GM18498 (cell line): Measurements from ENCODE around the gene MZT2A.
A peak's percentile ranks its signal among the peaks of the same experiment; 100 is the strongest.
"Not testable (repeated sequence)": the region's sequence is repeated elsewhere in the genome, so short reads cannot be mapped to it uniquely, and the experiment has no call there.

Experiments
- ATAC-seq: cut with Tn5 transposase; IDR thresholded peaks from one replicate; pipeline ENCODE4 v1.9.1; 2021; ENCODE audit warnings: mild to moderate bottlenecking, moderate library complexity; ENCODE audit not compliant: unreplicated experiment

MZT2A gene

DNA sequence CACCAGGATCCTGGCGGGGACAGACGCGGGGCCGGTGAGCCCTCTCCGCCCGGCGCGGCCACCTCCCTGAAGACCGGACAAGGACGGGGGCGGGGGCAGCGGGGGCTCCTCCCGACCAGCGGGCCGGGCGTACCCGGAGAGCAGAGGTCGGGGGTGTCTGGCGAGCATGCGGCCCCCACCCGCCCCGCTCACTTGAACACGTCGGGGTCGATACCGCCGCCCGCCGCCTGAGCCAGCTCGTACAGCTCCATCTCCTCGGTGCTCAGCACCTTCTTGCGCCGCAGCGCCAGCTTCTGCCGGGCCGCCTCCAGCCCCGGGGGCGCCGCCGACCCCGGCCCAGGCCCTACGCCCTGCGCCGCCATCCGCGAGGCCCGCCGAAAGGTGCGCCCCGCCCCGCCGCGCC is at the start of gene MZT2A:
Gene MZT2A, minus strand, starts transcription at position 383 of the 403 bp plus-strand sequence. Its CDS starts 21 bp downstream, at position 362.
- ATAC-seq = peak; percentile 7

DNA sequence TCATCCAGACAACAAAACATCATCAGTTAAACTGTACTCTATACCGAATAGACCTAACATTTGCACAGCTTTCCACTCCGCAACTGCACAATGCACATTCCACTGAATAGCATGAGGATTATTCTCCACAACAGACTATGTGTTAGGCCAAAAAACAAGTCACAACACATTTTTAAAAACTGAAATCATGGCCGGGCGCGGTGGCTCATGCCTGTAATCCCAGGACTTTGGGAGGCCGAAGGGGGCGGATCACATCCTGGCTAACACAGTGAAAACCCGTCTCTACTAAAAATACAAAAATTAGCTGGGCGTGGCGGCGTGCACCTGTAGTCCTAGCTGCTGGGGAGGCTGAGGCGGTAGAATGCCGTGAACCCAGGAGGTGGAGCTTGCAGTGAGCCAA is 46.7 kb upstream of the MZT2A start:
- ATAC-seq = not testable (repeated sequence)

DNA sequence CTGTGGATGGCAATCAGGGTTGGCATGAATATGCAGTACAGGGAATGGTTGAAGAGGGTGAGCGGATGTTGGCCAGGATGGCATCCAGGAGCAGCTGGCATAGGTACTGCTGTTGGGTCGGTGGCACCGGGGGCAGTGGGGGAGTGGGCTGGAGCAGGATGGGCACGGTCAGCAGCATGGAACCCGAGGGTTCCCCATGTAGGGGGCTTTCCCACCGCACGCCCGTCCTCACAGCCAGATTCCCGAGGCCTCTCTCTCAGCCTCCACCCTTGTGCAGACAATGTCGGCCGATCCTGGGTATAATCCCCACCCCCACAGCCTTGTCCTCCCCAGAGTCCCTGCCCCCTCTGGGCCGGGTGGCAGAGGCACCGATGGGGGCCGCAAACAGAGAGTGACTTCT is 44.6 kb upstream of the MZT2A start:
- not testable (repeated sequence) for ATAC-seq

DNA sequence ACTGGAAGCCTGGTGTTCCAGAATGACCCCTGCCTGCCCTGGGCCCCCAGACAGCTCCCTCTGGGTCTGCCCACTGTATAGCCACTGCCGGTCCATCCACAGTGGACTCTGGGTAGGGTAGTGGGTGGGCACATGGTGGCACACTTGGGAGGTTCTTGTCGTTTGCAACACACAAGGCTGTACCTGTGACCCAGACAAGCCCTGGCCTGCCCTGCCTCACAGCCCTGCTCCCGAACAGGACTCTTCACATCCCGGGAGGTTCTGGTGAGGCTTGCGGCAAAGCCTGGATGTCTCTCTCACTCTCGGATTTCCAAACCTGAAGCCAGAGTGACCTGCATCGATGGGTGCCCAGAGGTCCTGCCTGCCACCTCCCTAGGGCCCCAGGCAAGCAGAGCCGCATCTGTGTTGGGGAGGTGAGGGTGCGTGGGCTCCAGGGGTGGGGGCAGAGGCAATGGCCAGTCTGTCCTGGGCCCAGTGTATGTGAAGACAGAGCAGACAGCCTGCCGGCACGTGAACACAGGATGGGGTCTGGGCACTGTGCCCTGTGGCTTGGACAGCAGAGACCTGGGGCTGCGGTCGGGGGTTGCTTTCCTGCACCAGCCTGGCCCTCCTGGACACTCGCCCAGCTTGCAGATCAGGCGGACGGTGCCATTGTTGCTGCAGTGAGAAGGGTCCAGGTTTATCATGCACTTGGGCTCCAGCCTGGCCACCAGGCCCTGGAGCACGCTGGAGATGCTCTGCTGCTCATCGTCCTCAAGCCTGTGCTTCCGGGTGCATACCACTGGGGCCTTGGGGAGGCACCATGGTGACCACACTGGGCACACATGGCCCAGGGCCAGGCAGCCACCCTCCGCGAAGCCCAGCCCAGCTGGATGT is 44.0 kb upstream of the MZT2A start:
- not testable (repeated sequence) for ATAC-seq

- ATAC-seq = no peak
These were observed 43.3 kb upstream of the MZT2A start for GRCh38 chr2:131535526-131535925.

- ATAC-seq = not testable (repeated sequence)
These were observed 42.8 kb upstream of the MZT2A start for GRCh38 chr2:131534965-131535364.

DNA sequence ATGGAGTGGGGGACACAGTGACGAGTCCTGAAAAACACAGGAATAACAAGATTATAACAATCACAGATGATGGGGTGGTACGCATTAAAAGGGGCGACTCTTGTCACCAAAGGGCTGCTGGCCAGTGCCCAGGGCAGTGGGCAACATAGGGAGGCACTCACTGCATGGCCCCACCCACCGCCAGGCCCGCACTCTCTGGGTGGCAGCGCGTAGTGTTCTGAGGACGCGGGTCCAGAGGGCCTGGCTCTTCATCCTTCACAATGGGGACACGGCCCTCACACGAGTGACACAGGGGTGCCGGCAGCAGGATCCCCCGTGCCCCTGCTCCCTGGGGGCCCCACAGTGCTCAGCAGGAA is 42.1 kb upstream of the MZT2A start:
- not testable (repeated sequence) for ATAC-seq

- not testable (repeated sequence) for ATAC-seq
These were observed 41.6 kb upstream of the MZT2A start for GRCh38 chr2:131533609-131534316.

DNA sequence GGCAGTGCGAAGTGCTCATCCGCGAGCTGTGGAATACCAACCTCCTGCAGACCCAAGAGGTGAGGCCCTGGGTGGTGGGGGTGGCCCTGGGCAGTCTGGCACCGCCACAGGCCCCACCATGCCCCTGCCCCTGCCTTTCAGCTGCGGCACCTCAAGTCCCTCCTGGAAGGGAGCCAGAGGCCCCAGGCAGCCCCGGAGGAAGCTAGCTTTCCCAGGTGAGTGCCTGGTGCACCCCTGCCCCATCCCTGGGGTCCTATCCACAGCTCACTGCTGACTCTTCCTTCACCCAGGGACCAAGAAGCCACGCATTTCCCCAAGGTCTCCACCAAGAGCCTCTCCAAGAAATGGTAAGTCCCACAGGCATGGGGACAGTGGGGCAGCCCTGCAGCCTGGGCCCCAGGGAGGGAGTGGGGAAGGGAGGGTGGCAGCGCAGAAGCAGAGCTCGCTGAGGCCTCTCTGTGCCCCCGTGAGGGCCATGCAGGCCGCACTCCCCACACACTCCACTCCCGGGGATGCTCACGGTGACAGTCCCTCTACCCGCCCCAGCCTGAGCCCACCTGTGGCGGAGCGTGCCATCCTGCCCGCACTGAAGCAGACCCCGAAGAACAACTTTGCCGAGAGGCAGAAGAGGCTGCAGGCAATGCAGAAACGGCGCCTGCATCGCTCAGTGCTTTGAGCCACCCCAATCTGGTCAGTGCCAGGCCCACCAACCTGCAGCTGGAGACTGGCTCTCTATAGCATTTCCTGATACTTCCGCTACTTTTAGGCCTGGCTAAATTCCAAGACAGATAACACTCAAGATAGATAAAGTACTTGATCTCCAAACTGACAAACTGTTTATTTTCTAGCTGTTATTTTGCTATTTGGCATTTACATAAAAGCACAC is 40.8 kb upstream of the MZT2A start:
- ATAC-seq = not testable (repeated sequence)

GRCh38 chr2:131531547-131532185 is 39.5 kb upstream of the MZT2A start:
- not testable (repeated sequence) for ATAC-seq

GRCh38 chr2:131530626-131531344 is 38.6 kb upstream of the MZT2A start:
- not testable (repeated sequence) for ATAC-seq

- not testable (repeated sequence) for ATAC-seq
These were observed 37.8 kb upstream of the MZT2A start for GRCh38 chr2:131529864-131530445.

DNA sequence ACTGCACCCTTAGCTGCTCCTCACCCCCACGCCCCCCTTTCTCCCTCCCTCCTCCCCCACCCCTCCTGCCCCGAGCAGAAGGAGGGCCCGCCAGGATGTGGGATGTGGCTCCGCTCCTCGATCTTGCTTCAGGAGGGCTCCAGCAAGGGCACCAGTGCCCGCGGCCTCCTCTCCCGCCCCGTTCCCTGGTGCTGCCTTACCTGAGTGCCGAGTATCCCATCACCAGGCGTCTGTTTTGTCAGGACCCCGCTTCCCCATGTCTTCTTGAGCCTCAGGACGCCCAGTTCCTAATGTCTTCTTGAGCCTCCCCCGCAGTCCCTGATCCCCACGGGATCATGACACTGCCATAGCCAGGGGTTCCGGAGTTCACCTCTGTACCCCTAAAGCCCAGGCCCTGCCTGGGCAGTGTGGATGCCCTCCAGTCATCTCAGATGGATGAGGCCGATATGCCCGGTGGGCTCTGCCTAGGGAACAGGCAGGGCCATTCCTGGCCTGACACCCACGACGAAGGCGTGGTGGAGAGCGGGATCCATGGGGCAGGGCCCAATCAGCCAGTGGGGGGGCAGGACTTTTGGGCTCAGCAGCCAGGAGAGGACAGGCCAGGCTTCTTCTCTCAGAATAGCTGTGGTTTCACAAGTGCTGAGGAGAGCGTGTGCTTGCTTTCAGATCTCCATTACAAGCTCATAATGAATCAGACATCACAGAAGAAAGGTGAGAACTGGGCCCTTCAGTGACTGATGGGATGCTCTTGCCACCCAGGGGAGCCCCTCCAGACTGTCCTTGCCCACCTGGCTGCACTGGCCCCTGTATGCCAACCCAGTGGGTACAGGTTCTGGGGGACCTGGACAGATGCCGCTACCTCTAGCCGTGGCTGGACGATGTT is 37.0 kb upstream of the MZT2A start:
- ATAC-seq = peak; percentile 71

- peak; percentile 91 for ATAC-seq
These were observed 35.2 kb upstream of the MZT2A start, which contains the start of gene CCDC74A for GRCh38 chr2:131527131-131528001. TSS of gene CCDC74A (plus strand) at chr2:131527888. CDS start at chr2:131527971, 83 bp downstream.

GRCh38 chr2:131525256-131525655 is 33.1 kb upstream of the MZT2A start:
- not testable (repeated sequence) for ATAC-seq

DNA sequence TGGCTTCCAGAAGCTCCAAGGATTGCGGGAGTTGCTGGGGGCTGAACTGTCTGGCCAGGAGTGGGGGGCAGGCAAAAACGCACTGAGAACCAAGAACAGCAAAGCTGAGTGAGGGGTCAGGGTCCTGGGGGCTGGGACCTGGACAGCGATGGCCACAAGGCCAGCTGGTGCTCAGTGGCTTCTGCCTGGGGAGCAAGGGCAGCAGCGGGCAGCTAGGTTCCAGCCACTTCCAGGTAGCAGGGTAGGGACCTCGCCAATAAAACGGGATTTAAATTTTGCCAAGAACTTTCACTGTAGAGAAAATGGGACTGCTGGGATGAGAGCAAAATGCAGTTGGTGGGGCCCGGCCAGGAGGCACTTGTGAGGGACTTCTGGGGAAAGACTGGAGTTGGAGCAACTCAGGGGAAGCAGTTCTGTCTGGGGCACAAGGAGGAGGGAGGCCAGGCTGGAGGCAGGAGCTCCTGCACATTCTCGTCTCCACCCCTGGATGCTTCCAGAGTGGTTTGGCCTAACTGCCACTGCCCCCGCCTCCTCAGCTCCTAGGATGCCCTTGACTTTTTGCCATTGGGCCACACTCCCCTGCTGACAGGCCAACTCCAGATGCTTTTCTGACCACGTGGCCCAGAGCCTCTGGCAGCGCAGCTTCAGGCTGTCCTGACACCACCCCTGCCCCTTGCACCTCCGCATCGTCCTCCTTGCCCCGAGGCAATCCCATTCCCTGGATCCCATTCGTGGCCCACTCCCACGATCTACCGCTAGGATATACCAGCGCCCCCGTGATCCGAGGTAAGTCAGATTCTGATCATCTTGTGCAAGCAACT is 30.0 kb upstream of the MZT2A start:
- no peak for ATAC-seq

DNA sequence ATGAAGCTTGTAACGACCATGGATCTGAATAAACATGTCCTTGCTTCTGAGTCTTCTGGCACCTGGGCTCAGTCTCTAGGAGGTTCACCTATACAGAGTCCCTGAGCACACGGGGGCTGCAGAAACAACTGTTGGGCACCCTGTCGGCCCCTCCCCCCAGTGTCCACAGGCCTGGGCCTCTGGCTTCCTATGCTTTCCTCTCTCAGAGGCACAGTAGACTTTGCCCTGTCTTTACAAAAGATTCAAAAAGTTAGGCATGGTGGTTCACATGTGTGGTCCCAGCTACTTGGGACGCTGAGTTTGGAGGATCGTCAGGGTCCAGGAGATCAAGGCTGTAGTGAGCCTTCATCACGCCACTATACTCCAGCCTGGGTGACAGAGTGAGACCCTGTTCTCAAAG is 29.3 kb upstream of the MZT2A start:
- ATAC-seq = not testable (repeated sequence)
